CD8-positive, alpha-beta memory T cell (primary cell): ENCODE measurements around the gene UFD1. TPM values are rescaled to one million over a fixed set of nuclear protein-coding genes. Genes with fewer than 3 reads are reported as not detected.

Source experiments
- CTCF ChIA-PET: fragments of 350-600 bp; sonication (Branson Sonifier 250); formaldehyde crosslinking; loops from one replicate; lab custom pipeline; 2021; ENCODE audit warnings: antibody characterized with exemption; lab: Charles Lee
- POLR2A ChIA-PET: fragments of 350-600 bp; sonication (Branson Sonifier 250); formaldehyde crosslinking; loops from one replicate; lab custom pipeline; 2021; ENCODE audit warnings: antibody characterized with exemption; lab: Charles Lee
- DNase-seq, 5 donors: peaks; one replicate each; pipeline versions ENCODE4 v3.0.0 to v3.0.0-alpha.2; 2020 to 2022; ENCODE audit warnings: mixed read lengths in 1 of 5
- H3K27ac ChIP-seq: one replicate; pipeline ENCODE4 v1.7.0; 2013; ENCODE audit warnings: low read depth, mild to moderate bottlenecking, low read length, moderate library complexity
- H3K27me3 ChIP-seq: 2 replicates; pipeline ENCODE4 v1.7.0; 2013; ENCODE audit warnings: low read length, mild to moderate bottlenecking; ENCODE audit not compliant: insufficient read depth, poor library complexity, severe bottlenecking
- H3K36me3 ChIP-seq: 2 replicates; pipeline ENCODE4 v1.7.0; 2013; ENCODE audit warnings: mild to moderate bottlenecking, low read length, moderate library complexity; ENCODE audit not compliant: insufficient read depth
- H3K4me1 ChIP-seq: 2 replicates; pipeline ENCODE4 v1.7.0; 2013; ENCODE audit warnings: mild to moderate bottlenecking, low read length, moderate library complexity; ENCODE audit not compliant: insufficient read depth
- H3K4me3 ChIP-seq: 2 replicates; pipeline ENCODE4 v1.7.0; 2013; ENCODE audit warnings: mild to moderate bottlenecking, low read length
- H3K9me3 ChIP-seq: 2 replicates; pipeline ENCODE4 v1.7.0; 2013; ENCODE audit warnings: mild to moderate bottlenecking, low read length
- H3K27ac Mint-ChIP-seq, 8 donors: one replicate each; pipeline ENCODE4 v1.8.0; 2020 to 2021; ENCODE audit warnings: mixed read lengths in 8 of 8, mild to moderate bottlenecking in 6 of 8, inconsistent platforms in 3 of 8, moderate library complexity in 3 of 8
- H3K27me3 Mint-ChIP-seq, 2 donors: one replicate each; pipeline ENCODE4 v1.8.0; 2020 to 2021; ENCODE audit warnings: mixed read lengths in 2 of 2, mild to moderate bottlenecking in 1 of 2, moderate library complexity in 1 of 2
- H3K36me3 Mint-ChIP-seq, 3 donors: one replicate each; pipeline ENCODE4 v1.8.0; 2020 to 2021; ENCODE audit warnings: mixed read lengths in 3 of 3, inconsistent platforms in 1 of 3, mild to moderate bottlenecking in 1 of 3
- H3K4me1 Mint-ChIP-seq, 3 donors: one replicate each; pipeline ENCODE4 v1.8.0; 2020 to 2021; ENCODE audit warnings: mixed read lengths in 3 of 3, inconsistent platforms in 1 of 3, mild to moderate bottlenecking in 1 of 3
- H3K4me3 Mint-ChIP-seq, 7 donors: one replicate each; pipeline ENCODE4 v1.8.0; 2020 to 2021; ENCODE audit warnings: mixed read lengths in 7 of 7, mild to moderate bottlenecking in 6 of 7, moderate library complexity in 4 of 7, inconsistent platforms in 2 of 7
- H3K9me3 Mint-ChIP-seq, 5 donors: one replicate each; pipeline ENCODE4 v1.8.0; 2020 to 2022; ENCODE audit warnings: mixed read lengths in 5 of 5, mild to moderate bottlenecking in 3 of 5, moderate library complexity in 2 of 5, inconsistent platforms in 1 of 5
- polyA plus RNA-seq: library from polyadenylated mRNA; unstranded; fragments of 300-500 nt; fragmentation: Illumina TruSeq; gene quantifications from one replicate; pipeline ENCODE4 v1.2.3, GENCODE V29; 2021
- total RNA-seq, 2 experiments: library from RNA; stranded (reverse); gene quantifications; one replicate each; pipeline ENCODE4 v1.2.3, GENCODE V29; 2021

UFD1 gene
- total and polyA plus RNA-seq, 3 experiments from 2014 or later: 82.7 to 88.8 (median 87.3) TPM

- Histone ChIP-seq H3K27me3 (no peaks in the 10 kb centered on the region), H3K27ac (peak overlapping the region; percentile 66), H3K9me3 (no peaks in the 10 kb centered on the region), H3K4me1 (peaks cover 48% of the 10 kb centered on the region), H3K4me3 (no peak overlapping the region), H3K36me3 (no peaks in the 10 kb centered on the region)
- Mint-ChIP-seq H3K27ac (peak overlapping the region; percentile 67 to 100 (median 96)), H3K4me3 (peak overlapping the region; percentile 36 to 90 (median 58)), H3K36me3 (peaks cover 0 to 8% (median 0%) of the 10 kb centered on the region in 3 donors), H3K4me1 (peaks cover 68 to 83% (median 81%) of the 10 kb centered on the region in 3 donors), H3K9me3 (no peaks in the 10 kb centered on the region), H3K27me3 (no peaks in the 10 kb centered on the region)
- CTCF ChIA-PET: interaction anchor here (1.5 to 1.6 kb wide), 2 partner anchors 12 to 15 kb away, joined by 3 to 5 read pairs; partner anchors contain the start of genes HIRA and MRPL40
- peak; percentile 26 to 77 (median 48) for DNase-seq
- POLR2A ChIA-PET: interaction anchor here (1.5 to 1.7 kb wide), 2 partner anchors 12 to 60 kb away, joined by 3 to 9 read pairs; partner anchors contain the start of genes CDC45, HIRA and MRPL40
Observed at GRCh38 chr22:19419464-19420178, 59.4 kb downstream of the UFD1 start.

GRCh38 chr22:19419086-19419463, 59.9 kb downstream of the UFD1 start:
- no peaks in the 10 kb centered on the region for H3K36me3 ChIP-seq
- H3K27me3 ChIP-seq: no peaks in the 10 kb centered on the region
- Mint-ChIP-seq H3K4me1 (peaks cover 67 to 81% (median 79%) of the 10 kb centered on the region in 3 donors), H3K36me3 (peaks cover 0 to 7% (median 0%) of the 10 kb centered on the region in 3 donors), H3K27me3 (no peaks in the 10 kb centered on the region), H3K4me3 (peak overlapping the region; percentile 36 to 90 (median 58)), H3K27ac (peak overlapping the region; percentile 67 to 100 (median 96)), H3K9me3 (no peaks in the 10 kb centered on the region)
- H3K4me1 ChIP-seq: peaks cover 43% of the 10 kb centered on the region
- peak overlapping the region; percentile 66 for H3K27ac ChIP-seq
- no peak overlapping the region for H3K4me3 ChIP-seq
- no peak for DNase-seq
- CTCF ChIA-PET: interaction anchor here (1.5 kb wide), 1 partner anchor 13 kb away, joined by 5 read pairs; the partner anchor contains the start of genes HIRA and MRPL40
- H3K9me3 ChIP-seq: no peaks in the 10 kb centered on the region
- POLR2A ChIA-PET: interaction anchor here (1.7 kb wide), 1 partner anchor 13 kb away, joined by 9 read pairs; the partner anchor contains the start of genes HIRA and MRPL40

GRCh38 chr22:19412923-19413322, 66.1 kb downstream of the UFD1 start:
- Histone ChIP-seq H3K9me3 (no peaks in the 10 kb centered on the region), H3K36me3 (peaks cover 12% of the 10 kb centered on the region), H3K4me1 (no peaks in the 10 kb centered on the region), H3K4me3 (no peak overlapping the region), H3K27me3 (no peaks in the 10 kb centered on the region), H3K27ac (no peak overlapping the region)
- H3K27ac Mint-ChIP-seq: peak overlapping the region in 7 of 8 donors; percentile 25 to 87 (median 67)
- POLR2A ChIA-PET: no interaction called here
- CTCF ChIA-PET: no interaction called here
- H3K9me3 Mint-ChIP-seq: no peaks in the 10 kb centered on the region
- H3K27me3 Mint-ChIP-seq: no peaks in the 10 kb centered on the region
- no peak overlapping the region for H3K4me3 Mint-ChIP-seq
- peaks cover 0 to 46% (median 1%) of the 10 kb centered on the region in 3 donors for H3K36me3 Mint-ChIP-seq
- peaks cover 36 to 52% (median 45%) of the 10 kb centered on the region in 3 donors for H3K4me1 Mint-ChIP-seq
- no peak for DNase-seq

GRCh38 chr22:19412478-19412877, 66.5 kb downstream of the UFD1 start:
- H3K4me3 ChIP-seq: no peak overlapping the region
- peaks cover 16% of the 10 kb centered on the region for H3K36me3 ChIP-seq
- Mint-ChIP-seq H3K4me1 (peaks cover 34 to 48% (median 42%) of the 10 kb centered on the region in 3 donors), H3K27ac (peak overlapping the region in 6 of 8 donors; percentile 49 to 87 (median 72)), H3K36me3 (peaks cover 0 to 50% (median 1%) of the 10 kb centered on the region in 3 donors), H3K4me3 (no peak overlapping the region), H3K9me3 (no peaks in the 10 kb centered on the region), H3K27me3 (no peaks in the 10 kb centered on the region)
- no peaks in the 10 kb centered on the region for H3K4me1 ChIP-seq
- no peaks in the 10 kb centered on the region for H3K27me3 ChIP-seq
- ChIA-PET CTCF (no interaction called here), POLR2A (no interaction called here)
- no peaks in the 10 kb centered on the region for H3K9me3 ChIP-seq
- no peak for DNase-seq
- H3K27ac ChIP-seq: no peak overlapping the region

- peak overlapping the region in 1 of 7 donors; percentile 3 for H3K4me3 Mint-ChIP-seq
- Histone ChIP-seq H3K36me3 (peaks cover 24% of the 10 kb centered on the region), H3K27me3 (no peaks in the 10 kb centered on the region), H3K4me1 (no peaks in the 10 kb centered on the region), H3K4me3 (no peak overlapping the region), H3K9me3 (no peaks in the 10 kb centered on the region), H3K27ac (no peak overlapping the region)
- ChIA-PET POLR2A (no interaction called here), CTCF (no interaction called here)
- DNase-seq: no peak
- peaks cover 6 to 58% (median 7%) of the 10 kb centered on the region in 3 donors for H3K36me3 Mint-ChIP-seq
- H3K9me3 Mint-ChIP-seq: no peaks in the 10 kb centered on the region
- peak overlapping the region in 7 of 8 donors; percentile 49 to 90 (median 79) for H3K27ac Mint-ChIP-seq
- H3K27me3 Mint-ChIP-seq: no peaks in the 10 kb centered on the region
- H3K4me1 Mint-ChIP-seq: peaks cover 31 to 44% (median 42%) of the 10 kb centered on the region in 3 donors
Observed at GRCh38 chr22:19411690-19412045, 67.3 kb downstream of the UFD1 start.

GRCh38 chr22:19410941-19411689, 67.9 kb downstream of the UFD1 start:
- H3K4me1 Mint-ChIP-seq: peaks cover 31 to 42% (median 41%) of the 10 kb centered on the region in 3 donors
- no peaks in the 10 kb centered on the region for H3K9me3 Mint-ChIP-seq
- ChIA-PET CTCF (no interaction called here), POLR2A (no interaction called here)
- Histone ChIP-seq H3K9me3 (no peaks in the 10 kb centered on the region), H3K4me1 (no peaks in the 10 kb centered on the region), H3K27ac (no peak overlapping the region), H3K4me3 (no peak overlapping the region), H3K27me3 (no peaks in the 10 kb centered on the region), H3K36me3 (peaks cover 29% of the 10 kb centered on the region)
- peak overlapping the region in 7 of 8 donors; percentile 33 to 83 (median 61) for H3K27ac Mint-ChIP-seq
- DNase-seq: no peak
- no peaks in the 10 kb centered on the region for H3K27me3 Mint-ChIP-seq
- H3K36me3 Mint-ChIP-seq: peaks cover 6 to 62% (median 10%) of the 10 kb centered on the region in 3 donors
- H3K4me3 Mint-ChIP-seq: no peak overlapping the region

- POLR2A ChIA-PET: no interaction called here
- CTCF ChIA-PET: no interaction called here
Observed at GRCh38 chr22:19407649-19408606, 71.1 kb downstream of the UFD1 start.

More at GRCh38 chr22:19407649-19408606, 71.1 kb downstream of the UFD1 start:
- H3K4me3 ChIP-seq: no peak overlapping the region
- no peak overlapping the region for H3K27ac ChIP-seq
- DNase-seq: no peak
- Mint-ChIP-seq H3K36me3 (peaks cover 10 to 81% (median 23%) of the 10 kb centered on the region in 3 donors), H3K4me1 (peaks cover 18 to 22% (median 21%) of the 10 kb centered on the region in 3 donors), H3K9me3 (no peaks in the 10 kb centered on the region), H3K4me3 (no peak overlapping the region), H3K27me3 (no peaks in the 10 kb centered on the region), H3K27ac (peak overlapping the region in 4 of 8 donors; percentile 17 to 61 (median 42))
- H3K36me3 ChIP-seq: peaks cover 48% of the 10 kb centered on the region
- no peaks in the 10 kb centered on the region for H3K9me3 ChIP-seq
- peaks cover 4% of the 10 kb centered on the region for H3K4me1 ChIP-seq
- H3K27me3 ChIP-seq: no peaks in the 10 kb centered on the region
